Hepatic stellate cell (primary cell): Measurements from ENCODE around the gene ZNF747.
"Not testable (repeated sequence)": the region's sequence is repeated elsewhere in the genome, so short reads cannot be mapped to it uniquely, and the experiment has no call there.

Experiments used
- DNase-seq: peaks from one replicate; pipeline ENCODE4 v3.0.0; 2011; ENCODE audit warnings: low spot score

The ZNF747 gene

GRCh38 chr16:30557957-30558788 is 23.5 kb upstream of the ZNF747 start, which contains the start of gene ZNF764:
TSS of gene ZNF764 (minus strand) at chr16:30558374. CDS start at chr16:30558182, 192 bp downstream.
- DNase-seq: peak; percentile 98

- no peak for DNase-seq
Observed at GRCh38 chr16:30557707-30557956, 23.0 kb upstream of the ZNF747 start.

GRCh38 chr16:30556125-30556473 is 21.4 kb upstream of the ZNF747 start:
- no peak for DNase-seq

- DNase-seq: no peak
Observed at GRCh38 chr16:30555315-30556124, 20.9 kb upstream of the ZNF747 start.

- DNase-seq: no peak
Observed at GRCh38 chr16:30554557-30555314, 20.1 kb upstream of the ZNF747 start.

- DNase-seq: no peak
Observed at GRCh38 chr16:30553393-30553899, 18.8 kb upstream of the ZNF747 start.

- no peak for DNase-seq
Observed at GRCh38 chr16:30552956-30553355, 18.3 kb upstream of the ZNF747 start.

GRCh38 chr16:30551781-30552180 is 17.1 kb upstream of the ZNF747 start:
- DNase-seq: no peak

- DNase-seq: no peak
Observed at GRCh38 chr16:30548416-30549253, 14.0 kb upstream of the ZNF747 start.

- no peak for DNase-seq
Observed at GRCh38 chr16:30546115-30546514, 11.5 kb upstream of the ZNF747 start.

- DNase-seq: no peak
Observed at GRCh38 chr16:30543067-30543466, 8.4 kb upstream of the ZNF747 start.

- DNase-seq: peak; percentile 84
Observed at GRCh38 chr16:30541502-30542329, 7.1 kb upstream of the ZNF747 start.

- not testable (repeated sequence) for DNase-seq
Observed at GRCh38 chr16:30540916-30541464, 6.3 kb upstream of the ZNF747 start.

GRCh38 chr16:30539986-30540526 is 5.4 kb upstream of the ZNF747 start:
- not testable (repeated sequence) for DNase-seq

GRCh38 chr16:30539000-30539964 is 4.6 kb upstream of the ZNF747 start:
- no peak for DNase-seq

GRCh38 chr16:30536391-30537024 is 1.9 kb upstream of the ZNF747 start:
- DNase-seq: not testable (repeated sequence)

GRCh38 chr16:30535777-30536190 is 1.1 kb upstream of the ZNF747 start:
- DNase-seq: peak; percentile 75

GRCh38 chr16:30535106-30535776 is 583 bp upstream of the ZNF747 start:
- no peak for DNase-seq
